Measurements from ENCODE around the gene SMARCA2.

SMARCA2 gene

GRCh38 chr9:2016408-2017330 is 1.5 kb downstream of the SMARCA2 start:
- DNase-seq, result peak; percentile 69

- DNase-seq, result peak; percentile 78
Observed at GRCh38 chr9:2017331-2018161, 2.4 kb downstream of the SMARCA2 start.

GRCh38 chr9:2018162-2018643 is 3.1 kb downstream of the SMARCA2 start:
- DNase-seq, result no peak

- no peak for DNase-seq
Observed at GRCh38 chr9:2018764-2019558, 3.8 kb downstream of the SMARCA2 start.

- DNase-seq, result no peak
Observed at GRCh38 chr9:2019723-2020122, 4.6 kb downstream of the SMARCA2 start.

GRCh38 chr9:2021731-2022130 is 6.6 kb downstream of the SMARCA2 start:
- DNase-seq, result no peak

GRCh38 chr9:2022560-2022959 is 7.4 kb downstream of the SMARCA2 start:
- no peak for DNase-seq

GRCh38 chr9:2023042-2023441 is 7.9 kb downstream of the SMARCA2 start:
- no peak for DNase-seq

GRCh38 chr9:2023532-2023931 is 8.4 kb downstream of the SMARCA2 start:
- no peak for DNase-seq

GRCh38 chr9:2024888-2025782 is 10.0 kb downstream of the SMARCA2 start:
- no peak for DNase-seq

GRCh38 chr9:2026220-2026997 is 11.3 kb downstream of the SMARCA2 start:
- no peak for DNase-seq

GRCh38 chr9:2027543-2028160 is 12.5 kb downstream of the SMARCA2 start:
- DNase-seq, result no peak

GRCh38 chr9:2028888-2029287 is 13.7 kb downstream of the SMARCA2 start:
- no peak for DNase-seq

- no peak for DNase-seq
Observed at GRCh38 chr9:2029666-2030170, 14.6 kb downstream of the SMARCA2 start.

GRCh38 chr9:2032234-2032633 is 17.1 kb downstream of the SMARCA2 start:
- DNase-seq, result no peak

GRCh38 chr9:2036844-2037243 is 21.7 kb downstream of the SMARCA2 start:
- no peak for DNase-seq

GRCh38 chr9:2039294-2040180 is 24.4 kb downstream of the SMARCA2 start:
- no peak for DNase-seq

- no peak for DNase-seq
Observed at GRCh38 chr9:2040828-2041227, 25.7 kb downstream of the SMARCA2 start.

GRCh38 chr9:2041736-2042135 is 26.6 kb downstream of the SMARCA2 start:
- no peak for DNase-seq

Measured in activated T-cell treated with anti-CD3 and anti-CD28 coated beads, Interleukin-2, amount 50 U/mL, for 1 hour (primary cell).